NT2/D1 (cell line): ENCODE results near the gene INPP5E.

ENCODE experiments used
- YY1 ChIP-seq: IDR thresholded peaks from 2 replicates; pipeline ENCODE4 v1.6.1; 2011; ENCODE audit not compliant: insufficient read length, insufficient read depth
- ZNF274 ChIP-seq: IDR thresholded peaks from 2 replicates; pipeline ENCODE4 v1.6.1; 2011; ENCODE audit warnings: mild to moderate bottlenecking, low read depth, low read length

- TF ChIP-seq YY1 (no peak), ZNF274 (no peak)
These were observed 9.8 kb downstream of the INPP5E start for GRCh38 chr9:136429683-136430491.
